ENCODE results near the gene HPSE2. TPM values are rescaled to one million over a fixed set of nuclear protein-coding genes. Genes with fewer than 3 reads are reported as not detected.

HPSE2 gene
- polyA plus RNA-seq, 1 experiment, result not detected

- Histone ChIP-seq H3K27ac (ENCODE audit: low read depth, low read length) (no peak overlapping the region), H3K4me3 (ENCODE audit: low read depth, low read length) (no peak overlapping the region), H3K9me3 (ENCODE audit: control insufficient read depth, insufficient read depth, low read length) (no peaks in the 10 kb centered on the region), H3K27me3 (ENCODE audit: control insufficient read depth, insufficient read depth, low read length) (no peaks in the 10 kb centered on the region)
- TF ChIP-seq CTCF (IDR thresholded peaks at IDR 0.05; ENCODE audit: low read depth, low read length), result no peak
- no peak for DNase-seq (ENCODE audit: low read depth, low spot score)
- CTCF ChIA-PET, result no interaction called here
- POLR2A ChIA-PET, result no interaction called here
Observed at GRCh38 chr10:98577578-98577977, 658.1 kb downstream of the HPSE2 start.

- Histone ChIP-seq H3K27ac (ENCODE audit: low read depth, low read length) (no peak overlapping the region), H3K9me3 (ENCODE audit: control insufficient read depth, insufficient read depth, low read length) (no peaks in the 10 kb centered on the region), H3K27me3 (ENCODE audit: control insufficient read depth, insufficient read depth, low read length) (no peaks in the 10 kb centered on the region), H3K4me3 (ENCODE audit: low read depth, low read length) (no peak overlapping the region)
- ChIA-PET POLR2A (no interaction called here), CTCF (no interaction called here)
- TF ChIP-seq CTCF (IDR thresholded peaks at IDR 0.05; ENCODE audit: low read depth, low read length), result no peak
- no peak for DNase-seq (ENCODE audit: low read depth, low spot score)
Observed at GRCh38 chr10:98577168-98577567, 658.5 kb downstream of the HPSE2 start.

- POLR2A ChIA-PET, result no interaction called here
- Histone ChIP-seq H3K9me3 (ENCODE audit: control insufficient read depth, insufficient read depth, low read length) (no peaks in the 10 kb centered on the region), H3K27me3 (ENCODE audit: control insufficient read depth, insufficient read depth, low read length) (no peaks in the 10 kb centered on the region), H3K4me3 (ENCODE audit: low read depth, low read length) (no peak overlapping the region), H3K27ac (ENCODE audit: low read depth, low read length) (no peak overlapping the region)
- no peak for TF ChIP-seq CTCF (IDR thresholded peaks at IDR 0.05; ENCODE audit: low read depth, low read length)
- no peak for DNase-seq (ENCODE audit: low read depth, low spot score)
- CTCF ChIA-PET, result no interaction called here
Observed at GRCh38 chr10:98576096-98576495, 659.6 kb downstream of the HPSE2 start.

- ChIA-PET CTCF (no interaction called here), POLR2A (no interaction called here)
- no peak for TF ChIP-seq CTCF (IDR thresholded peaks at IDR 0.05; ENCODE audit: low read depth, low read length)
Observed at GRCh38 chr10:98572594-98572993, 663.1 kb downstream of the HPSE2 start.

GRCh38 chr10:98570834-98571233 is 664.8 kb downstream of the HPSE2 start:
- no peak for DNase-seq (ENCODE audit: low read depth, low spot score)
- ChIA-PET POLR2A (no interaction called here), CTCF (no interaction called here)
- no peak for TF ChIP-seq CTCF (IDR thresholded peaks at IDR 0.05; ENCODE audit: low read depth, low read length)
- Histone ChIP-seq H3K9me3 (ENCODE audit: control insufficient read depth, insufficient read depth, low read length) (no peaks in the 10 kb centered on the region), H3K27ac (ENCODE audit: low read depth, low read length) (no peak overlapping the region), H3K27me3 (ENCODE audit: control insufficient read depth, insufficient read depth, low read length) (no peaks in the 10 kb centered on the region), H3K4me3 (ENCODE audit: low read depth, low read length) (no peak overlapping the region)

More at GRCh38 chr10:98572594-98572993, 663.1 kb downstream of the HPSE2 start:
- Histone ChIP-seq H3K4me3 (ENCODE audit: low read depth, low read length) (no peak overlapping the region), H3K9me3 (ENCODE audit: control insufficient read depth, insufficient read depth, low read length) (no peaks in the 10 kb centered on the region), H3K27me3 (ENCODE audit: control insufficient read depth, insufficient read depth, low read length) (no peaks in the 10 kb centered on the region), H3K27ac (ENCODE audit: low read depth, low read length) (no peak overlapping the region)
- DNase-seq (ENCODE audit: low read depth, low spot score), result no peak

Measured in AG04450 (cell line).